ENCODE data around the gene PBX1.

The PBX1 gene

DNA sequence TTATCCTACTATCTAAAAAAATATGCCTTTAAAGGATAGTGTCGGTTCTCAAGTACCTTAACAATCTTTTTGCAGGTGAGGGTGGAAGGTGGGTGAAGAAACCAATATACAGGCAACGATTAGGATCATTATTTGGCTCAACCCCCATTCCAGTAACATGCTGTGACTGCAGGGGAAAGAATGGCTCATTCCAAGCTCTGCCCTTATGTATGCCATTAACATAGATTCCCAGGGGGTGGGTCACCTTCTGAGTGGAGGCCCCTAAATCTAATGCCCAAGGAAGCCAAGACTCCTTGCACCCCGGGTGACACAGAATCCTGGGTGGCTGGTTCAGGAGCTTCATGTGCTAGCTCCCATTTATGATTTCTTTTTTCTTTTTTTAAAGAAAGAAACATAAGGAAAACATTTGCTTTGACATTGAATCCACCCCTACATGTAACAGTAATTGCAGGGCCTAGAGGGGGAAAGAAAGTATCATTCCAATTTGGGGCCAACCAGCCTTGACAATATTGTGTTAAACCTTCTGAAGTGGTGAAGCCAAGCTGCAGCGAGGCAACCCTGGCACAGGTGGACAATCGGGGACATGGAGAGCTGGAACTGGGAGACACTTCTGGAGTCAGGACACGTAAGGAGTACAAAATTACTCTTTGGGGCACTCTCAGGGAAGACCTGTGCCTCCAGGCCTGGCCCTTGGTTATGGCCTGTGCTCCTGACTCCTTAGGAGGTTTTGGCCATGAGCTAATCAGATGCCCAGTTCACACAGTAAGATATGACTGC, 200.3 kb downstream of the PBX1 start:
- DNase-seq (ENCODE audit: low read depth): no peak

DNA sequence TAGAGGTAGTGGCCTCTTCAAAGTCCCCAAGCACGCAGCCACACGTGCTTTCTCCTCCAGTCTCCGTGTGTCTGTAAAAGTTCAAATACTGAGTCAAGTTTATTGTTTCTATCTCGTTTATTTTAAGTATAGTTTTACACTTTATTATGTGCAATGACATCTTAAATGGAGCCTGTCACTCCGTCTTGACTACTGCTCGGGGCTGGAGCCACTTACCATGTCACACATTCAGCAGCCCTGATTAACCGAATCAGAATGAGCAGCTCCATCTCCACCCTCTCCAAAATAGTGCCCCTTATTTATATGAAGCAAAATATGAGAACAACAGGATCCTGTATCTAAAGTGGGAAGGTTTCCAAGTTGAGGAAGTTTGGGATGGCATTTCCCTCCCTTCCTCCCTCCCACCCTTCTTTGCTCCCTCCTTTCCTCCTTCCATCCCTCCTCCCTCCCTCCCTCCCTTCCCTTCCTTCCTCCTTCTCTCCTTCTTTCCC, 201.0 kb downstream of the PBX1 start:
- no peak for DNase-seq (ENCODE audit: low read depth)

DNA sequence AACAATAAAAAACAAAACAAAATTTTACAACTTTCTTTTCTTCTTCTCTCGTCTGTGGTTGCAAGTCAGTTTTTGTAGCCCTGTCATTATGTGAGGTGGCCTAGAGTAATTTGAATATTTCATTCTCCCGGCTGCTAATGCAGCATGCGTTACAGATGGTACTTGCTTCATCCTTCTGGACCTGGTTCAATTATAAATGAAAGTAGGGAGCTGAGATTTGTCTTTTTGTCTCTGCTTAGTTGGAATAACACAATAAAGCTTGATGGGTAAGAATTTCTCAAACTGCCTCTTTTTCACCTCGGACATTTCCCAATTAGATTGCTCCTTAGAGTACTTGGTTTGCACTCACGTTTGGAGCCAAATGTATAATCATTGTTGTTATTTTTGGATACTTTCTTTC, 201.6 kb downstream of the PBX1 start:
- no peak for DNase-seq (ENCODE audit: low read depth)

DNA sequence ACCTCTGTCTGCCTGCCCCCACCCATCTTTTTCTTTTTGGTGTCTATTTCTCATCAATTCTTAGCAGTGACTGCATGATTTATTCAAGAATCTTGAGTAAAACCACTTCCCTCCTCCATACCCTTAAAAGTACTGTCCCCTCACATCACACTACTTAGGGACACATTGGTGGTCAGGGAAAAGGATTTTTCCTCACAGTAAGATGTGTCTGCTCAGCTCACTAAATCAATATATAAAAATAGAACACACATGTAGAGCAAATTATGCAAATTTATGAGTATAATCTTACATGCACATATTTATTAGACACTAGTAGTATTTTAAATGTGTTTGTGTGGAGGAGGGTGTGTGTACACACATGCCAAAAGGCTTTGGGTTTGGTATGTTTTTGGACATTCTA, 202.0 kb downstream of the PBX1 start:
- no peak for DNase-seq (ENCODE audit: low read depth)

DNA sequence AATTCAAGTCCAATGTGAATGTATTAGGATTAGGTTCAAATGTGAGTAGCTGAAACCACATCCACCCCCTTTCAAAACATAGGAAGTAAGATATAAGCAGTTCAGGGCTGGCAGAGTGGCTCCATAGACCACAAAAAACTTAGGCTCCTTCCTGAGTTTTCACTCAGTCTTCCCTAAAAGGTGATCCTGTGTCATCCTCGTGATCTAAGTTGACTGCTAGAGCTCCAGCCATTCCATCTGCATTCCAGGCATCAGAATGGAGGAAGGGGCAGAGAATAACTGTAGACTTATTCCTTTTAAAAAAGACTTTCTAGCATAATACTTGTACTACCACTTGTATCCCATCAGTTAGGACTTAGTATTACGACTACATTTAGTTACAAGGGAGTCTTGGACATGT, 204.1 kb downstream of the PBX1 start:
- DNase-seq (ENCODE audit: low read depth): no peak

DNA sequence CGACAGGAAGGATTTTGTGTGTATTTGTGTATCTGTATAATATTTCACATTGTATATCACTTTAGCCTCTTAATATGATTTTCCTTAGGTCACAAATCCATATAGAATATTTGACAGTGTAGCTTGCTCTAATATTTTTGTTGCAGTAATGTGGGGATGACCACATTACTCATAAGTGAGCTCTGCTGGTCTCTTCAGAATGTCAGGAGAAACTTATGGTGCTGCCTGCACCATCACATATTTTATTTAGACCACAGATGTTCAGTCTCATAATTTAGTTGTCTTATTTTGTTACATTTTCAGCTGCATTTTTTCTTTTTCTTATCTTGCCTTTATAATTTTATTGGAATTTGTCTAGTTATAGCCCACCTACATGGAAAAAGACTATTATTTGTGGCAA, 205.3 kb downstream of the PBX1 start:
- no peak for DNase-seq (ENCODE audit: low read depth)

DNA sequence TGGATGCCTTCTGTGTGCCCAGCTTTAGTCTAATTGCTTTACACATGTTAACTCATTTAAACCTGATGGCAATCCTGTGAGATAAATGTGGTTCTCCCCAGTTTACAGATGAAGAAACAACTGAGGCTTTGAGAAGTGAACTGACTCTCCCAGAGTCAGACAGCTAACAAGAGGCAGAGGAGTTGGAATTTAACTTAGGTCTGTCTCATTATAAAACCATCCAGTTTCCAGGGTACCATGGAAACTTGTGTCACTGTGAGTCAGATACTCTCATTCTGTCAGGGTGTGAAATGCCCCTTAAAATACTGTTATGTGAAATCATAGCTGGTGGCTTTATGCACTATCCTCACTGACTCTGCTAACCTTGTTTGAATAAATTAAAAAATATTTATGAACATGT, 206.6 kb downstream of the PBX1 start:
- peak; percentile 93 for DNase-seq (ENCODE audit: low read depth)

DNA sequence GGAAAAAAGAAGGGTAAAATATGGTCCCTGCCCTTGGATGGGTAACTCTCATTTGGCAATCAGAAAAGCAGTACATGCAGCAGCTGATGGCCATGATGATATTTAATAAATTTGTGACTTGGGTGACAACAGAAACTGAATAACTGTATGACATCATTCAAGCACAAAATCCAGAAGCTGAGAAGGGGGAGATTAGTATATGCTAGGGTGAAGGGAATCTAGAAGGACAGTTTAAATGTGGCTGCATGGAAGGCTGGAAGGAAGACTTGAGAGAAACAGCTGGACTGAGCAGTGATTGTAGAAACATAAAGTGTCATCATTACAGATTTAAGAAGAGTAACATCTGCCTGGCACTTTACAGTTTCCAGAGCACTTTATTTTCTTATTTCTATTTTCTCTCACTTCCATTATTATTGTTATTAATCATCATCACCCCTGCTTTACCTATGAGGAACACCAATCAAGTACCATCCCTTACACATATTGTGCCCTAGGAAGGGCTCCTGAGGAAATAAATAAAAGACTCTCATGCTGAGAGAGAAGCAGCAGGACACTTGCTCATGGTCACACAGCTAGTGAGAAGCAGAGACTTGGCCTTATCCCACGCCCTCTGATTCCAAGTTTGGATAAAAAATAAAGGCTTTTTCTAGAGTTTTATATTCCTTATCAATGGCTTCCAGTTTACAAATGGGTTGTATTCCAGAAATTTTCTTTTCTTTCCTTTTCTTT, 207.2 kb downstream of the PBX1 start:
- DNase-seq (ENCODE audit: low read depth): no peak

DNA sequence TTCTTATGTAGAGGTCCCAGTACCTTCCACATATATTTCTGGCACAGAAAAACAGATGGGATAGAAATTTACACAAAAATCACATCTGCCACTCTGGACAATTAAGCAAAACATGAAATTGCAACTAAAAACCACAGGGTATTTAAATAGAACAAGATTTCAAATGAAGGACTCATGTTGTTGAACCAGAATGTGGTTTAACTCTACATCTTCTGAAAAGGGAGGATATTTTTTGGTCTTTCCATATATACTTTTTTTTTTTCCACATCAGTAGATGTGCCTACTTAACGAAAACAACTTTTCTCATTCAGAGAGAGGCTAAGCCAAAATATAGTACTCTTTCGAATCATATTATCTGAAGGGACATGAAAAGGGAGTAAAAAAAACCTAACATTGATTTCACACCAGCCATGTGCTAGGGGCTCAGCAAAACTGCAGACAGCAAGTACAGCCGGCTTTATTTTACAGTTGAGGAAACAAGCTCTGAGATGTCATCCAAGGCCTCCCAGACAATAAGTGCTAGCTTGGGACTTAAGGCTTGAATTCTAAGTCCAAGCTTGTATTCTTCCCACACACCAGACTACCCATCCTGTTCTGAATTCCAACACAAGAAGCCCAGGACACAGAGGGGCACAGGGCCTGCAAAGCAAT, 208.9 kb downstream of the PBX1 start:
- no peak for DNase-seq (ENCODE audit: low read depth)

DNA sequence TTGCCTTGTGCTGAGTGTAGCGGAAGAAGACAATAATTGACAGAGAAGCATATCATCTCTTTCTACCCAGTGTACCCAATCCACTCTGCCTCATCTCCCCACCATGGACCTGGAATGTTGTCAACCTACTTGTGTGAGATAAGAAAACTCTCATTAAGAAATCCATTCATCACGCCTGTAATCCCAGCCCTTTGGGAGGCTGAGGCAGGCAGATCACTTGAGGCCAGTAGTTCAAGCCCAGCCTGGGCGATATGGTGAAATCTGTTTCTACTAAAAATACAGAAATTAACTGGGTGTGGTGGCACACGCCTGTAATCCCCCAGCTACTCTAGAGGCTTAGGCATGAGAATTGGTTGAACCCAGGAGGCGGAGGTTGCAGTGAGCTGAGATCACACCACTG, 209.6 kb downstream of the PBX1 start:
- DNase-seq (ENCODE audit: low read depth): no peak

DNA sequence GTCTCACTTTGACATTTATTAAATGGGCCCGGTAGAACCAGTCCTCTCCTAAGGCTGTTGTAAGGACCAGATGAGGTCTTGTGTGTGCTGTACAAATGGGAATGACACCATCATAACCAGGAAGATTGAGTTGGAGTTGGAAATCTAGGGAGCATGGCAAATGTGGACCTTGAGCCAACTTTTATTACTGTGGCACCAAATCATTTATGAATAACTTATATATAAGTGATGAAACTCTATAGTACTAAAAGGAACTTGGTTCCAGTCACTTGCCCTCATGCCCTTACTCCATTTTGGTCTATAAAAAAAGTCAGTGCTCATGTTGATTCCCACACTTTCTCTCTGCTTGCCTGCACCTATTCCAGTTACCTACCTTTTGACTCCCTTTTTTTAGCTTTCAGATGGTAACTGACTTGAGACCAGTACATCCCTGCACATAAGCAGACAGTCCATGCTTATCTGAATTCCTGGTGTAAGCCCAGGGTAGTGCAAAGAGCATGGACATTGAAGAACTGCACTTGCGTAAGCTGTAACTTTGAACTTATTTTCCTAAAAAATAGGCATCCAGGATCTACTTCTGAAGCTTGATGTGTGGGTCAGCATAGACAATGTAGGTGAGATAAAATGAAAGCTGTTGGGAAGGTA, 210.6 kb downstream of the PBX1 start:
- DNase-seq (ENCODE audit: low read depth): no peak

DNA sequence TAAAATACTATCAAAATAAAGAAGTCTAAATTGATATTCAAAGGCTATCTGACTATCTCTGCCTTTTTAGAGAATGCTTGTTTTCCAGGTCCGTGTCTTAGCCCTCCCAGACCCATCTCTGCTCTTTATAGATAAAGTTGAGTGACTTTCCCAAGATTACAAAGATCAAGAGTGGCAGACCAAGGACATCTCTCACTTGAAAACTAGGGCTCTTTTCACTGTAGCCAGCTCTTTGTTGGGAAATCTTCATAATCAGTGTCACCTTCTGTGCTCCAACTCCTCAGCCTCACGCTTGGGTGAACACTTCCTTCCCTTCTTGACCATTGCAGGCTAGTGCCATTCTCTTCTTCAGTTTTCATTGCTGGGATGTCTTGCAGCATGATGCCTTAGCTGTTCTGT, 211.1 kb downstream of the PBX1 start:
- DNase-seq (ENCODE audit: low read depth): no peak

DNA sequence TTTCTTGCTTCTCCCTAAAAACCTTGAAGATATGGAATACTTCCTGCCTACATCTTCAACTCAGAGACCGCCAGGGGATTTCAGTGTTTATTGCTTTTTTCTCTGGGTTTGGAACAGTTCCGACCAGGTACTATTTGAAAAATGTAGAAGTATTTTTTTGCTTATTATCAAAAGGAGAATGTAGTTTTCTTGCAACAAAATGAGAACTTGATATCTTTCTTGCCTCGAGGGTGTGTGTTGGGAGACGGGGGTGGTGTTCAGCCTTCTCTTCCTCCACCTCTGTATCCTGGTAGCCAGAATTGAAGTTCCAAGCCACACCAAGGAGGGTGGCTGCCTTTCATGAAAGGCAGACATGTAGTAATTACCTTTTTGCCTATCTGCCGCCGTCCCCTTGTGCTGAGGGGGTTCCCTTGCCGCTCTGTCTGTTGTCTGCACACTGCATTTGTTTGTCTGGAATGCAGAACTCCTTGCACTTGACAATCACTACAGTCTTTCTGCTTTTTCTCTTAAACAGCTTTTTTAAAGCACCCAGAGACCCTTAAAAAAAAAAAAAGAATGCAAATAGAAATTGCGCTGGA, 212.1 kb downstream of the PBX1 start:
- DNase-seq (ENCODE audit: low read depth): no peak

DNA sequence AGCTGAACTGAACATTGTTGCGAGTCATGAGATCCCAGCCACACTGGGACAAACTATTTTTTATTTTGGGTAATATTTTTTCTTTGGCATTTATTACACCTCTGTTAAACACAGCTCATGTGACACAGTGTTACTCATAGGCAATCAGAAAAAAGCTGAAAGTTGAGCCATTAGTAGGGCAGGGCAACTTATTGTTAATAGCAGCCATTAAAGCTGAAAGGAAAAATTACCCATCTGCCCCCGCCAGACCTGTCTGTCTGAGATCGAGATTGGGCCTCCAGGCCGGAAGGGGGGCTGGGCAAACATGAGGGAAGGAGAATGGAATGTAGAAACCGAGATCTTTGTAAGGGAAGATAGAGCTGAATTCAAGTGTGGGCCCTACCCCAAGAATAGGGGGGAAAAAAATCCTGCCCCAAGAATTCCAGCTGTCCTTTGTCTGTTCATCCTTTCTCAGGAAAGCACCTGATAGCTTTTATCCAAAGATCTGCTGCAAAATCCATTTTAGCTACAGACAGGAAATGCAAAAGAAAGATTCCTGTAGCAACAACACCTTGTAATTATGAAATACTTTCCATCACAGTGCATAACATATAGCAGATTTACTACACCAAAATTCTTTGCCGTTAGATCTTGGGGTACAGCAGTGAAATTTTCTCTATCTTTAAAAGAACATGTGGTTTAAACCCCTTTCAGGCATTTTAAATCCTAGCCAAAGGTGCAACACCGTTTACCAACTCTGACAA, 212.8 kb downstream of the PBX1 start:
- DNase-seq (ENCODE audit: low read depth): peak; percentile 51

DNA sequence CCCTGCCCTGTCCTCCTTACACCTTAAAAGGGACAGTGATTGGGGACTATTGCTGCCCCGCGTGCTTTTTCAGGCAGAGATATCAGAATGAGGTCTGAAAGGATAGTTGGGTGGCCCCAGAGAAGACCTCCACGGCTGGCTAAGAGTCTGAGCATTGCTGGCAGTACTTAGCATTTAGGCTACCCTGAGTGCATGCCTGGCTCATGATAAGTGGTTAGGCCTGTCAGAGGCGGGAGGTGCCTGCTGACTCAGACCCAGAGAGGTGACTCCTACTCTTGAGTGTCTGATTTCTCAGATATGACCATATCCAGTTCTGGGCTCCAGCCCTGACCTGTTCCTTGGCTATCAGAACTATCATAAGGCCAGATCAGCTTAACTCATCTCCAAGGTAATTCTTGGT, 213.7 kb downstream of the PBX1 start:
- DNase-seq (ENCODE audit: low read depth): peak; percentile 65

DNA sequence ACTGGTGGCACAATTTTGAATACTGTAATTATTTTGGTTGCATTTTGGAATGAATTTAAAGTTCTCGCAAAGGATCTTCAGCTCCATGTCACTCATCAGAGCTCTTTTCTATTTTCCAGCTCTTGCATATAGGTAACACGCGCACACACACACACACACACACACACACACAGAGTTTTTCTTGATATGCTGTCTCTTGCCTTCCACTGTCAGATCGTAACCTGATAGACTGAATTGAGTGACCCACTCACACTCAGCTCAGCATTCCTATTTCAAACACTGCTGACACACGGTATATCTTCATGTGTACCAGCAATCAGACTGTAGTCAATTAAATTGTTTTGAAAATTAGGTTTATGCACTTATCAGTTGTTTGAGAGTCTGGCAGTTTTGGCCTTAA, 214.1 kb downstream of the PBX1 start:
- DNase-seq (ENCODE audit: low read depth): no peak

DNA sequence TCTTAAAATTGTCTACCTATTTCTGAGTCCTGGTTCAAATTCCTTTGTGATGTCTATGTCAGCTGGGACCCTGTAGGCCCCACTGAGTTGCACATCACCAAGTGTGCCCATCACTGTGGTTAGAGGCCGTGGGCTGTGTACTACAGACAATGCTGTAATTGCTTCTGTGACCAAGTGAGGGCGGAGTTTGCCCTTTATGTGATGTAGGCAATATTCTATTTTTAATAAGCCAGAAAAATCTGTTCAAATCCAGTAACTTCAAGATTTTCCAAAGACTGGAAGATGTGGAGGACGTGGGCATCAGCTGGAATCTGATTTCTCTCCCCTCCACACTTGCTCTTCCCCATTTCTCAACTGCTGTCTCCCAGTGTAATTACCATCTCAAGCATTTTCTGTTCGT, 215.4 kb downstream of the PBX1 start:
- DNase-seq (ENCODE audit: low read depth): no peak

DNA sequence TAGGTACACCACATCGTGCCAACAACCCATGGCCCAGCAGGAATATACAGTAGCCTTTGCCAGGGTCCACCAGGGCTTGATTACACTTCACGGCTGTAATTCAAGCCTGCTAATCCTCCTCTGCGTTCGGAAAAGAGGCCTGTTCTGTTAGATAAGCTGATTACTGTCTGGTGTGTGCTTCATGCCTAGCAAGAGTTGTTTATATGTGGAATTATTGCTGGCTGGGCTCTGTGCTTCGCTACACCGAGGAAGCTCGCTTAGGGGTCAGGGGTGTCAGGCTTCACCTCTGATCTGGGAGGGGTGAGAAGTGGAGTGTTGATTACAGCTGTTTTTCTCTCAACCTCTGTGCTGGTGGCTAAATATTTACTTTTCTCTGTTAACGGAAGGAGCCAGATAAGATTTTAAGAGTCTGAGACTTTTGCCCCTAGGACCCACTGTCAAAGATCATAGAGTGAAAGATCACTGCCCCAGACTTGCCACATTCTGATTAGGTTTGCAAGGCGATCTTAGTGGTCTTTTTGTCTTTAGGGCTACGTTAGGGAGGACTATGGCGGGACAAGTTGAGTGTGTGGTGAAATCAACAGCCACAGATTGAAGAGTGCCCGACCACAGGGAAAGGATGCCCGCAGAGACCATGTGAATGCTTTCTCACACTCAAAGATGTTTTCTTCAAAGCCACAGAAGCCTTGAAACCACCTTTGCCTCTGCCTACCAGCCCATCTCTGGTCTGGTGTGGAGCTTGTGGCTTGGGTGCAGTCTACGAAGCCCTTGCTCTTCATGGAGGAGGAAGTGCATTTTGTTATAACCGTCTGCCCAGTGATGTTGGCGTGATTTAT, 216.1 kb downstream of the PBX1 start:
- DNase-seq (ENCODE audit: low read depth): no peak

DNA sequence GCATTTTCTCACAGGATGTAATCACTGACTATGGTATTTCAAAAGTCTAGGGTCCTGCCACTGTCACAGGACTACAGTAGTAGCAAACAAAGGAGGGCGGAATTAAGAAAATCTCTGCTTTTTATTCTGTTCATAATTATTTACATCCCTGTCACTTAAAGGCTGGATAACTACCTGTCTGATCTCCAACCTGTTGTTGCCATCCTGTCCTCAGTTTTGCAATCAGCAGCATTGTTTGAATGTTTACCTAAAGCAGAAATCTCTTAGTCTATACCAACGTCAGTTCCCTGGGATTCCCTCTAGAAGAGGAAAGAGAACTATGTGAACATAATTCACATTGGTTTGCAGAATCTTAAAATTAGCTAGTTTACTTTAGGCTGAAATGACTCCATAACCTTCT, 218.5 kb downstream of the PBX1 start:
- DNase-seq (ENCODE audit: low read depth): no peak

DNA sequence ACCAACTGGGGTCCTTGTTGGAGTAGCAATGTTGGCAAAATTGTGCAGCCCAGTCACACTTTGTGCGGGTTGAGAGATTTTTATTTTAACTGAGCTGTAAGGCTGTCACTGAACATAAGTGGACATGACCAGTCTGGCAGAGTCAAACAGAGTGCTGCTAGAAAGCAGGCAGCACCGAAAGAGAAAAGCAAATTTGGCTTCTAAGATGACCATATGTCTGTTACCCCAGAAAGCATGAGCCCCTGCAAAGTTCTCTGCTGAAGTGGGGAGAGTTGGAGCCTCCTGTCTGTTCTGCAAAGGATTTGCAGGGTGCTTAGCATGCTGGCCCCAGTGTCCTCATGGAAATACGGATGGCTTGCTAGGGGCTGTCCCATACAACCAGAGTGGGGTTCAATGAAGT, 220.4 kb downstream of the PBX1 start:
- no peak for DNase-seq (ENCODE audit: low read depth)

Measured in GM04503 (cell line).